UCSD-AML1 (cell line): ENCODE data around the gene TIRAP.

Source experiments
- DNase-seq: peaks from one replicate; lab custom pipeline; 2025; ENCODE audit not compliant: unreplicated experiment; lab: John Stamatoyannopoulos, UW

Gene TIRAP

DNA sequence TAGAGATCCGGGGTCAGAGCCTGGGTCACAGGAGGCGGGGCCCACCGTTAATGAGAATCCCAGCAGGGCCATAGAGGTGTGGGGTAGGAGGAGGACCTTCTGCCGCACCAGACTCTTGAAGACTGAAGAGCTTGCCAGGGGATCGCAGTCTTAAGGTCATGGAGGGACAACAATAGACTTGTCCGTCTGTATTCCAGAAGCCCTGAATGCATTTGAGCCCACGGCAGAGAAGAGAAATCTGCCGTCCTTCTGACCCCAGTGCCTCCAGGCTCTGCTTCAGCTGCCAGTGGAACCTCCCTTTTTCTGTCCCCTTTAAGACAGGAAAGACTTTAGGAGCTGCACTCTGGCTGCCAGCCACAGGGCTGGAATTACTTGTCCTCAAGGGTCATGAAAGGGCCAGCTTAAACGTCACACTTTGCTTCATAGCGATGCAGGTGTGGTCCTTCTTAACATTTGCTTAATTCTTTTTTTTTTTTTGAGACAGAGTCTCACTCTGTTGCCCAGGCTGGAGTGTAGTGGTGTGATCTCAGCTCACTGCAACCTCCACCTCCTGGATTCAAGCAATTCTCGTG lies 57.1 kb downstream of the TIRAP start:
- no peak for DNase-seq

DNA sequence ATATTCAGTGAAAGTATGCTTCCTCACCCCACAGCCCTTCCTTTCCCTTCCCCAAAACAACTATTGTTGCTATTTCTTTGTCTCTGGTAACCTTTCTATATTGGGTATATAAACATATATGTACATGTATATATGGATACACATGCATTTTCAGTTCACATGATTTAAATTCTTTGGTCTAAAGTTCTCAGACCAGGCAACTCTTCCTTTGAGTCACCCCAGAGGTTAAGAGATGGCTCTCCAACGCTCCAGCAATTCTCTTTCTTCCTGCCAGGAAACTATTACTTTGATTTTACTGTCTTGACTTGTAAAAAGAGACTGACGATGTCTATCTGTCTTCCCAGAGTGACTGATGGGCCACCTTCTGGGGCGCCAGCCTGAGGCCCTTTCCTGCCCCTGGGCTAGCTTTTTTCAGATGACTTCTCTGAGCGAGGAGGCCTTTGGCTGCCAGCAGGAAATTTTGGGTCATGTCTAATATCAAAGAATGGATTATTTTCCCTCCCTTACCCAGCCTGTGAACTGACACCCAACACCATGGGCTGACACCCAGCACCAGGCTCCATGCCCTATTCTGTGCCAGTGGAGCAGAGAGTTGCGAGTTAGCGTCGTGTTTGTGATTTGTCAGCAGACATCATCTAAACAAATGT lies 58.2 kb downstream of the TIRAP start:
- no peak for DNase-seq

DNA sequence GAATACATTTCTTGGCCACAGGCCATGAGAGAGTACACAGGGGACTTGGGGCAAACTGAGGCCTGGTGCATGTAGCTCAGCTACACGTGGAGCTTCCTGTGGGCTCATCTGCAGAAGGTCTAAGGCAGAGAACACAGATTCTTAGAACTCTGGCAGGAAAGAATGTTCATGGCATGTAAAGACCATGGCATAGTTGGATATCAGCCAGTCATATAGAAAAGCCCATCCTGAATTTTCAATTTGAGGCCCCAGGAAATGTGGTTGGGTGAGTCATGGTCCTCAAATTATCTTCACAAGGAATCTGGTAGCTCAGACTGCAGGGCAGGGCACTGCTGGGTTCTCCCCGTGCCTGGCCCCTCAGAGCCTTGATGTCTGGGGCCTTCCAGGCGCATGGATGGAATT lies 58.9 kb downstream of the TIRAP start:
- no peak for DNase-seq

DNA sequence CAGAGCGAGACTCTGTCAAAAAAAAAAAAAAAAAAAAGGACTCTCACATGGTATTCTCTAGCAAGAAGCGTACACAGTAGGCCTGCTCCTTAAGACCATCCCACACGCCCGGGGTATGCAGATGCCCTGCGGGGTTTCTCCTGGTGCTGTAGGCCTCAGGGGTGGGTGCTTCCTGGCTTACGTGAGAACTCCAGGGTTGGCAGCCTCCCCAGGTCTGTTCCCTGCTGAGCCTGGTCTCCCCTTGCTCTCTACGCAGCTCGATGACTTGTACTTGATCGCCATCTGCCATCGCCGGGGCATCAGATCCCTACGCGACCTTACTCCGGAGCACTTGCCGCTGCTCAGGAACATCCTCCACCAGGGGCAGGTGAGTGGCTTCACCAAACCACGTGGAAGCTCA lies 60.2 kb downstream of the TIRAP start:
- no peak for DNase-seq
